DOHH2 (cell line): ENCODE data around the gene TNFAIP8L1.
A peak's percentile ranks its signal among the peaks of the same experiment; 100 is the strongest.
"Not testable (repeated sequence)": the region's sequence is repeated elsewhere in the genome, so short reads cannot be mapped to it uniquely, and the experiment has no call there.

ENCODE experiments used
- H3F3A ChIP-seq: fragments of 200-600 bp; sonication (generic), shearing (Covaris generic); 2 replicates; pipeline ENCODE4 v1.6.0; 2016; ENCODE audit warnings: antibody characterized with exemption, mild to moderate bottlenecking; ENCODE audit not compliant: control insufficient read depth, insufficient read depth
- H3K27ac ChIP-seq: fragments of 200-600 bp; sonication (generic); 2 replicates; pipeline ENCODE4 v1.5.1; 2014; ENCODE audit warnings: low read depth, mild to moderate bottlenecking, low read length, moderate library complexity
- H3K27me3 ChIP-seq: fragments of 200-600 bp; sonication (generic); 2 replicates; pipeline ENCODE4 v1.6.1; 2014; ENCODE audit warnings: mild to moderate bottlenecking, low read length, mixed read lengths; ENCODE audit not compliant: control insufficient read depth
- H3K36me3 ChIP-seq: fragments of 200-600 bp; sonication (generic); 2 replicates; pipeline ENCODE4 v1.6.1; 2014; ENCODE audit warnings: mild to moderate bottlenecking, low read length, moderate library complexity, mixed read lengths; ENCODE audit not compliant: control insufficient read depth
- H3K4me1 ChIP-seq: fragments of 200-600 bp; sonication (generic); 2 replicates; pipeline ENCODE4 v1.6.1; 2014; ENCODE audit warnings: mild to moderate bottlenecking, low read length, mixed read lengths; ENCODE audit not compliant: control insufficient read depth
- H3K4me2 ChIP-seq: fragments of 200-600 bp; sonication (generic); 2 replicates; pipeline ENCODE4 v1.6.0; 2014; ENCODE audit warnings: mild to moderate bottlenecking, low read length, moderate library complexity
- H3K4me3 ChIP-seq: fragments of 200-600 bp; sonication (generic); 2 replicates; pipeline ENCODE4 v1.5.1; 2014; ENCODE audit warnings: mild to moderate bottlenecking, low read length, mixed read lengths
- H3K79me2 ChIP-seq: fragments of 200-600 bp; sonication (generic); 2 replicates; pipeline ENCODE4 v1.6.1; 2014; ENCODE audit warnings: mild to moderate bottlenecking, low read length, mixed read lengths; ENCODE audit not compliant: control insufficient read depth
- H3K9me2 ChIP-seq: fragments of 200-600 bp; sonication (generic); replicated peaks from 2 replicates; pipeline ENCODE4 v1.6.1; 2014; ENCODE audit warnings: mild to moderate bottlenecking, low read length, mixed read lengths; ENCODE audit not compliant: control insufficient read depth
- H3K9me3 ChIP-seq: fragments of 200-600 bp; sonication (generic); 2 replicates; pipeline ENCODE4 v1.6.1; 2014; ENCODE audit warnings: antibody characterized with exemption, low read length, mixed read lengths; ENCODE audit not compliant: control insufficient read depth, insufficient read depth
- H4K20me1 ChIP-seq: fragments of 200-600 bp; sonication (generic); 2 replicates; pipeline ENCODE4 v1.6.0; 2014; ENCODE audit warnings: low read depth, mild to moderate bottlenecking, antibody characterized with exemption, low read length, moderate library complexity; ENCODE audit not compliant: control insufficient read depth, insufficient read depth
- CTCF ChIP-seq: fragments of 200-600 bp; sonication (generic); IDR thresholded peaks from one replicate; pipeline ENCODE4 v1.5.1; 2014; ENCODE audit warnings: antibody characterized with exemption, mild to moderate bottlenecking, low read depth, low read length; ENCODE audit not compliant: poor library complexity, severe bottlenecking
- EZH2phosphoT487 ChIP-seq: fragments of 200-600 bp; sonication (generic); IDR thresholded peaks from 2 replicates; pipeline ENCODE4 v1.6.1; 2017; ENCODE audit warnings: borderline replicate concordance, mild to moderate bottlenecking, antibody characterized with exemption, low read length, moderate library complexity, mixed read lengths

Gene TNFAIP8L1

GRCh38 chr19:4594201-4594600 is 45.1 kb upstream of the TNFAIP8L1 start:
- Histone ChIP-seq H3K4me3 (no peak overlapping the region), H3F3A (no peaks in the 10 kb centered on the region), H3K27me3 (peaks cover 10% of the 10 kb centered on the region), H3K36me3 (no peaks in the 10 kb centered on the region), H3K4me2 (no peak overlapping the region), H3K9me2 (no peaks in the 10 kb centered on the region), H3K27ac (no peak overlapping the region), H3K4me1 (peaks cover 12% of the 10 kb centered on the region), H4K20me1 (no peaks in the 10 kb centered on the region), H3K79me2 (no peaks in the 10 kb centered on the region), H3K9me3 (no peaks in the 10 kb centered on the region)
- TF ChIP-seq CTCF (no peak), EZH2phosphoT487 (no peak)

DNA sequence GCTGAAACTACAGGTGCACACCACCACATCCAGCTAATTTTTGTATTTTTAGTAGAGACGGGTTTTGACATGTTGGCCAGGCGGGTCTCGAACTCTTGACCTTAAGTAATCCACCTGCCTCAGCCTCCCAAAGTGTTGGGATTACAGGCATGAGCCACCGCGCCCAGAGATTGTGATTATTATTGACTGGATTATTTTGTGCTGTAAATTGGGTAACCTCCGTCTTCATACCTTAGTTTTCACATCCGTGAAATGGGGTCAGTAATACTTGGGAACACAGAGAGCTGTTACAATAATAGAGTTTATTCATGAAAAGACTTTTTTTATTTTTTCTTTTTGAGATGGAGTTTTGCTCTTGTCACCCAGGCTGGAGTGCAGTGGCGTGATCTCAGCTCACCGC is 44.2 kb upstream of the TNFAIP8L1 start:
- not testable (repeated sequence) for H3K4me2 ChIP-seq, H3F3A ChIP-seq, H3K9me2 ChIP-seq, H4K20me1 ChIP-seq, H3K36me3 ChIP-seq, H3K79me2 ChIP-seq, H3K27ac ChIP-seq, H3K9me3 ChIP-seq, H3K4me3 ChIP-seq
- H3K27me3 ChIP-seq, result peaks cover 10% of the 10 kb centered on the region
- peaks cover 12% of the 10 kb centered on the region for H3K4me1 ChIP-seq

- peaks cover 12% of the 10 kb centered on the region for H3K4me1 ChIP-seq
- no peaks in the 10 kb centered on the region for H3K79me2 ChIP-seq
- no peak overlapping the region for H3K4me2 ChIP-seq
- TF ChIP-seq CTCF, result no peak
- TF ChIP-seq EZH2phosphoT487, result no peak
- H3K9me2 ChIP-seq, result no peaks in the 10 kb centered on the region
- no peaks in the 10 kb centered on the region for H3K9me3 ChIP-seq
- no peaks in the 10 kb centered on the region for H3F3A ChIP-seq
- H4K20me1 ChIP-seq, result no peaks in the 10 kb centered on the region
- peaks cover 7% of the 10 kb centered on the region for H3K27me3 ChIP-seq
- H3K27ac ChIP-seq, result no peak overlapping the region
- H3K36me3 ChIP-seq, result no peaks in the 10 kb centered on the region
- H3K4me3 ChIP-seq, result no peak overlapping the region
These were observed 43.0 kb upstream of the TNFAIP8L1 start for GRCh38 chr19:4596033-4596904.

GRCh38 chr19:4597278-4597974 is 41.9 kb upstream of the TNFAIP8L1 start:
- H3K4me1 ChIP-seq, result peaks cover 12% of the 10 kb centered on the region
- peaks cover 3% of the 10 kb centered on the region for H3K27me3 ChIP-seq
- TF ChIP-seq EZH2phosphoT487, result no peak
- TF ChIP-seq CTCF, result no peak
- no peaks in the 10 kb centered on the region for H4K20me1 ChIP-seq
- no peaks in the 10 kb centered on the region for H3K36me3 ChIP-seq
- peak overlapping the region; percentile 72 for H3K4me2 ChIP-seq
- no peaks in the 10 kb centered on the region for H3K9me3 ChIP-seq
- H3K4me3 ChIP-seq, result peak overlapping the region; percentile 57
- H3K9me2 ChIP-seq, result no peaks in the 10 kb centered on the region; the same call in 1 of the 2 replicates
- no peaks in the 10 kb centered on the region for H3F3A ChIP-seq
- no peak overlapping the region for H3K27ac ChIP-seq
- H3K79me2 ChIP-seq, result no peaks in the 10 kb centered on the region
